ENCODE results near the gene SAT2. TPM values are rescaled to one million over a fixed set of nuclear protein-coding genes. Genes with fewer than 3 reads are reported as not detected.

SAT2 gene
- total RNA-seq, 1 experiment from 2014 or later = 52.0 TPM

GRCh38 chr17:7673239-7673638 is 45.6 kb upstream of the SAT2 start:
- Histone ChIP-seq H2AFZ (no peak overlapping the region), H3K27ac (no peak overlapping the region), H3K9me3 (ENCODE audit: insufficient read depth, low read depth) (peaks cover 7% of the 10 kb centered on the region; the same call in 1 of the 2 replicates), H3K79me2 (ENCODE audit: low read depth) (no peaks in the 10 kb centered on the region), H3F3A (ENCODE audit: insufficient read depth, low read depth) (no peaks in the 10 kb centered on the region; the same call in 1 of the 2 replicates), H3K4me2 (no peak overlapping the region), H3K36me3 (ENCODE audit: low read depth) (peaks cover 18% of the 10 kb centered on the region; the same call in 1 of the 2 replicates), H3K4me3 (no peak overlapping the region), H3K9me2 (ENCODE audit: insufficient read depth) (no peaks in the 10 kb centered on the region), H4K20me1 (ENCODE audit: insufficient read depth) (no peaks in the 10 kb centered on the region), H3K4me1 (replicated peaks; ENCODE audit: insufficient read depth) (no peaks in the 10 kb centered on the region), H3K27me3 (ENCODE audit: insufficient read depth, low read depth) (no peaks in the 10 kb centered on the region)
- DNase-seq = no peak
- ChIA-PET POLR2A (ENCODE audit: unreplicated experiment) (no interaction called here), CTCF (no interaction called here)
- intact Hi-C loops (cut with micrococcal nuclease; ENCODE audit: unreplicated experiment) = no loop called here
- BruUV-seq (replicated peaks) = no TSS peak
- TF ChIP-seq CTCF (conservative IDR thresholded peaks at IDR 0.05) = peak; percentile 59
- no peak for TF ChIP-seq EZH2 (IDR thresholded peaks at IDR 0.05; ENCODE audit: low read depth)

GRCh38 chr17:7668482-7668881 is 40.9 kb upstream of the SAT2 start:
- Histone ChIP-seq H3K27me3 (ENCODE audit: insufficient read depth, low read depth) (no peaks in the 10 kb centered on the region), H3K79me2 (ENCODE audit: low read depth) (no peaks in the 10 kb centered on the region), H3K4me2 (no peak overlapping the region), H3F3A (ENCODE audit: insufficient read depth, low read depth) (no peaks in the 10 kb centered on the region; the same call in 1 of the 2 replicates), H3K9me3 (ENCODE audit: insufficient read depth, low read depth) (peaks cover 2% of the 10 kb centered on the region; the same call in 1 of the 2 replicates), H3K9me2 (ENCODE audit: insufficient read depth) (no peaks in the 10 kb centered on the region), H3K4me3 (no peak overlapping the region), H3K4me1 (replicated peaks; ENCODE audit: insufficient read depth) (no peaks in the 10 kb centered on the region), H3K27ac (no peak overlapping the region), H3K36me3 (ENCODE audit: low read depth) (peaks cover 4% of the 10 kb centered on the region; the same call in 1 of the 2 replicates), H4K20me1 (ENCODE audit: insufficient read depth) (no peaks in the 10 kb centered on the region), H2AFZ (no peak overlapping the region)
- no peak for TF ChIP-seq EZH2 (IDR thresholded peaks at IDR 0.05; ENCODE audit: low read depth)
- TF ChIP-seq CTCF (conservative IDR thresholded peaks at IDR 0.05) = no peak
- no peak for DNase-seq
- ChIA-PET POLR2A (ENCODE audit: unreplicated experiment) (no interaction called here), CTCF (no interaction called here)
- intact Hi-C loops (cut with micrococcal nuclease; ENCODE audit: unreplicated experiment) = no loop called here
- TSS peak; percentile 53 for BruUV-seq (replicated peaks)

- Histone ChIP-seq H3K27ac (no peak overlapping the region), H3K27me3 (ENCODE audit: insufficient read depth, low read depth) (no peaks in the 10 kb centered on the region), H3F3A (ENCODE audit: insufficient read depth, low read depth) (no peaks in the 10 kb centered on the region; the same call in 1 of the 2 replicates), H3K9me2 (ENCODE audit: insufficient read depth) (no peaks in the 10 kb centered on the region), H2AFZ (no peak overlapping the region), H3K36me3 (ENCODE audit: low read depth) (no peaks in the 10 kb centered on the region), H3K4me3 (no peak overlapping the region), H3K4me1 (replicated peaks; ENCODE audit: insufficient read depth) (no peaks in the 10 kb centered on the region), H3K4me2 (no peak overlapping the region), H4K20me1 (ENCODE audit: insufficient read depth) (no peaks in the 10 kb centered on the region), H3K79me2 (ENCODE audit: low read depth) (no peaks in the 10 kb centered on the region), H3K9me3 (ENCODE audit: insufficient read depth, low read depth) (no peaks in the 10 kb centered on the region)
- intact Hi-C loops (cut with micrococcal nuclease; ENCODE audit: unreplicated experiment) = no loop called here
- BruUV-seq (replicated peaks) = no TSS peak
- ChIA-PET CTCF (interaction anchor here (0.6 kb wide), 1 partner anchor 496 kb away, joined by 3 read pairs; no protein-coding TSS in a partner anchor), POLR2A (ENCODE audit: unreplicated experiment) (interaction anchor here (0.6 kb wide), 1 partner anchor 9 kb away, joined by 19 read pairs; no protein-coding TSS in a partner anchor)
- no peak for TF ChIP-seq CTCF (conservative IDR thresholded peaks at IDR 0.05)
- TF ChIP-seq EZH2 (IDR thresholded peaks at IDR 0.05; ENCODE audit: low read depth) = no peak
- no peak for DNase-seq
Measured at GRCh38 chr17:7667656-7668406, 40.2 kb upstream of the SAT2 start.

Data from PC-9 (cell line).